Left ventricle myocardium inferior (tissue), 1 donor: ENCODE results near the gene ANTXR1. TPM values are rescaled to one million over a fixed set of nuclear protein-coding genes. Genes with fewer than 3 reads are reported as not detected.

Source experiments
- DNase-seq: peaks from one replicate; pipeline ENCODE4 v3.0.0-alpha.2; 2020
- H3K27ac ChIP-seq: fragments of 200-600 bp; replicated peaks from 2 replicates; pipeline ENCODE4 v1.8.0; 2021
- H3K27me3 ChIP-seq: fragments of 200-600 bp; 2 replicates; pipeline ENCODE4 v1.8.0; 2021; ENCODE audit warnings: low read depth
- H3K36me3 ChIP-seq: fragments of 200-600 bp; 2 replicates; pipeline ENCODE4 v1.8.0; 2021
- H3K4me1 ChIP-seq: fragments of 200-600 bp; 2 replicates; pipeline ENCODE4 v1.8.0; 2021
- H3K4me3 ChIP-seq: fragments of 200-600 bp; 2 replicates; pipeline ENCODE4 v1.8.0; 2021; ENCODE audit warnings: mild to moderate bottlenecking, moderate library complexity
- H3K9me3 ChIP-seq: fragments of 200-600 bp; replicated peaks from 2 replicates; pipeline ENCODE4 v1.8.0; 2021
- CTCF ChIP-seq: fragments of 200-600 bp; IDR thresholded peaks from 2 replicates; pipeline ENCODE4 v1.8.0; 2021; ENCODE audit warnings: antibody characterized with exemption, mild to moderate bottlenecking, borderline replicate concordance
- intact Hi-C: fragments of 100-400 bp; cut with micrococcal nuclease; formaldehyde crosslinking; loops from one replicate; pipeline ENCODE4 v1.11.0; 2022
- long read RNA-seq: library from polyadenylated mRNA; unstranded; transcript quantifications from one replicate; pipeline ENCODE4 v2.0.0, GENCODE V29; 2021
- total RNA-seq: library from RNA; stranded (reverse); fragmentation: NEBNext Ultra II Directional; extraction: Animal tissue kit (Norgen Biotek cat#: 25700); gene quantifications from one replicate; pipeline ENCODE4 v1.2.1, GENCODE V29; 2021
- donor health status: DM: no; HTN: yes; CAD: no; lungs with severe emphysema.

ANTXR1 gene
- 23.3 TPM for total RNA-seq
- long read RNA-seq, partial matches to known transcripts: 0 of 5 reads
- long read RNA-seq, other reads (novel, unspliced or antisense): 3 of 5 reads

- TF ChIP-seq CTCF: peak; percentile 26
- peak within 1 kb of the TSS; percentile 80 for H3K27ac ChIP-seq
- peaks cover 38% of the 10 kb centered on the region for H3K4me1 ChIP-seq
- H3K27me3 ChIP-seq: peaks cover 49% of the 10 kb centered on the region
- intact Hi-C loops: no loop called here
- H3K4me3 ChIP-seq: peak within 1 kb of the TSS; percentile 88
- peak; percentile 22 for DNase-seq
- no peaks in the 10 kb centered on the region for H3K9me3 ChIP-seq
- no peaks in the 10 kb centered on the region for H3K36me3 ChIP-seq
These were observed at the start of gene ANTXR1 for GRCh38 chr2:69013142-69013839. TSS of gene ANTXR1 (plus strand) at chr2:69013179. CDS start at chr2:69013500, 321 bp downstream.

- Histone ChIP-seq H3K27me3 (peaks cover 5% of the 10 kb centered on the region), H3K27ac (no peak overlapping the region), H3K36me3 (no peaks in the 10 kb centered on the region), H3K4me3 (no peak overlapping the region), H3K4me1 (no peaks in the 10 kb centered on the region), H3K9me3 (no peaks in the 10 kb centered on the region)
- intact Hi-C loops: no loop called here
- TF ChIP-seq CTCF: no peak
- no peak for DNase-seq
These were observed 48.7 kb upstream of the ANTXR1 start for GRCh38 chr2:68964282-68964681.

- Histone ChIP-seq H3K4me3 (no peak overlapping the region), H3K27ac (no peak overlapping the region), H3K27me3 (peaks cover 5% of the 10 kb centered on the region), H3K4me1 (no peaks in the 10 kb centered on the region), H3K36me3 (no peaks in the 10 kb centered on the region), H3K9me3 (no peaks in the 10 kb centered on the region)
- DNase-seq: no peak
- TF ChIP-seq CTCF: no peak
- intact Hi-C loops: no loop called here
These were observed 44.8 kb upstream of the ANTXR1 start for GRCh38 chr2:68968221-68968620.

GRCh38 chr2:68969736-68970490 is 43.1 kb upstream of the ANTXR1 start:
- TF ChIP-seq CTCF: no peak

GRCh38 chr2:68970566-68971265 is 42.3 kb upstream of the ANTXR1 start:
- intact Hi-C loops: no loop called here
- H3K27me3 ChIP-seq: peaks cover 5% of the 10 kb centered on the region
- no peaks in the 10 kb centered on the region for H3K9me3 ChIP-seq
- no peak for TF ChIP-seq CTCF
- no peak for DNase-seq
- H3K36me3 ChIP-seq: no peaks in the 10 kb centered on the region
- peaks cover 2% of the 10 kb centered on the region for H3K4me1 ChIP-seq
- H3K27ac ChIP-seq: no peak overlapping the region
- H3K4me3 ChIP-seq: no peak overlapping the region

More at GRCh38 chr2:68969736-68970490, 43.1 kb upstream of the ANTXR1 start:
- no peak overlapping the region for H3K27ac ChIP-seq
- peaks cover 1% of the 10 kb centered on the region for H3K4me1 ChIP-seq
- no peaks in the 10 kb centered on the region for H3K36me3 ChIP-seq
- no peaks in the 10 kb centered on the region for H3K27me3 ChIP-seq
- DNase-seq: no peak
- intact Hi-C loops: no loop called here
- H3K9me3 ChIP-seq: no peaks in the 10 kb centered on the region
- no peak overlapping the region for H3K4me3 ChIP-seq
